K562 (cell line): ENCODE measurements around the gene ITGB5. TPM values are rescaled to one million over a fixed set of nuclear protein-coding genes. Genes with fewer than 3 reads are reported as not detected.

Experiments used
- NCOR1 ChIP-seq: fragments of 450-650 bp; IDR thresholded peaks from 2 replicates; pipeline ENCODE4 v1.6.1; 2016; ENCODE audit warnings: mild to moderate bottlenecking, moderate library complexity
- PHB ChIP-seq: fragments of 250-450 bp; sonication (Bioruptor Pico); IDR thresholded peaks from 2 replicates; pipeline ENCODE4 v1.5.0; 2021
- POLR2G ChIP-seq: fragments of 200-400 bp; formaldehyde crosslinking; IDR thresholded peaks from 2 replicates; pipeline ENCODE4 v1.6.1; 2017; ENCODE audit warnings: low read depth, mild to moderate bottlenecking, antibody characterized with exemption, low read length, moderate library complexity
- polyA plus RNA-seq, 8 experiments: library from polyadenylated mRNA; depleted of rRNA in 4 of 8; stranded (reverse) in 5 of 8; unstranded in 3 of 8; fragments of >200 nt; fragmentation: Nextera tagmentation in 2 of 8; fragmentation: Illumina TruSeq in 1 of 8; extraction: Ambion mirVana in 2 of 8; extraction: Trizol in 1 of 8; gene quantifications; 2 replicates each; pipeline versions ENCODE4 v1.2.1 to v1.2.3, GENCODE V29; 2011 to 2014; ENCODE audit warnings: inconsistent platforms in 1 of 8, missing spikeins in 1 of 8
- total RNA-seq, 7 experiments: library from RNA; depleted of rRNA in 6 of 7; stranded (reverse); fragments of >200 nt in 6 of 7; fragmentation: Illumina TruSeq in 2 of 7; extraction: Trizol in 2 of 7; gene quantifications; 2 replicates each; pipeline versions ENCODE4 v1.2.1 to v1.2.3, GENCODE V29; 2011 to 2021; ENCODE audit warnings: low replicate concordance in 1 of 7
- TF ChIP-seq, protein P1 (sequence below): fragments of 250-450 bp; sonication (Bioruptor Pico); IDR thresholded peaks from 2 replicates; pipeline ENCODE4 v1.8.0; 2022; ENCODE audit warnings: moderate library complexity, mild to moderate bottlenecking, inconsistent platforms
- TF ChIP-seq, protein P2 (sequence below): fragments of 450-650 bp; IDR thresholded peaks from 2 replicates; pipeline ENCODE4 v1.6.1; 2016; ENCODE audit warnings: low read depth

ITGB5 gene
- total and polyA plus RNA-seq, 9 of the 15 experiments (the other 6 are each of a cell fraction or from before 2014, with no cell fraction given): 1.7 to 46.8 (median 9.9) TPM

DNA sequence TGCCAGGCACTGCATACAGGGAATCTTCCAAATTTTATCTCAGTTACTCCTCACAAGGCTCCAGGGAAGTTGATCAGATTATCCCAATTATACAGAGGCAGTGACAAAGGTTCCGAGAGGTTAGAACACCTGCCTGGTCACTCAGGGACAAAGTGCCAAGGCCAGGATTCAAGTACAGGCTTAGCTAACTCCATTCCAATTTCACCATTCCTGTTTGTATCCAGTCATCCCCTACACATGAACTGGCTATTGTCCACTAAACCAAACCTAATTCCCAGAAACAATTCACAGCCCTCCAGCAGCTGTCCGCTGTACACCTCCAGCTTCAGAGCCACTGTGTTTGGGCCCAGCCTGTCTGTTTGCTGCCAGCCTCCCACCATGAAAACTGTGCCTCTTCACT, 31.4 kb upstream of the ITGB5 start (continued):
- TF ChIP-seq, protein P1, sequence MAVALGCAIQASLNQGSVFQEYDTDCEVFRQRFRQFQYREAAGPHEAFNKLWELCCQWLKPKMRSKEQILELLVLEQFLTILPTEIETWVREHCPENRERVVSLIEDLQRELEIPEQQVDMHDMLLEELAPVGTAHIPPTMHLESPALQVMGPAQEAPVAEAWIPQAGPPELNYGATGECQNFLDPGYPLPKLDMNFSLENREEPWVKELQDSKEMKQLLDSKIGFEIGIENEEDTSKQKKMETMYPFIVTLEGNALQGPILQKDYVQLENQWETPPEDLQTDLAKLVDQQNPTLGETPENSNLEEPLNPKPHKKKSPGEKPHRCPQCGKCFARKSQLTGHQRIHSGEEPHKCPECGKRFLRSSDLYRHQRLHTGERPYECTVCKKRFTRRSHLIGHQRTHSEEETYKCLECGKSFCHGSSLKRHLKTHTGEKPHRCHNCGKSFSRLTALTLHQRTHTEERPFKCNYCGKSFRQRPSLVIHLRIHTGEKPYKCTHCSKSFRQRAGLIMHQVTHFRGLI (CRISPR knock-in tag): no peak
- TF ChIP-seq, protein P2, sequence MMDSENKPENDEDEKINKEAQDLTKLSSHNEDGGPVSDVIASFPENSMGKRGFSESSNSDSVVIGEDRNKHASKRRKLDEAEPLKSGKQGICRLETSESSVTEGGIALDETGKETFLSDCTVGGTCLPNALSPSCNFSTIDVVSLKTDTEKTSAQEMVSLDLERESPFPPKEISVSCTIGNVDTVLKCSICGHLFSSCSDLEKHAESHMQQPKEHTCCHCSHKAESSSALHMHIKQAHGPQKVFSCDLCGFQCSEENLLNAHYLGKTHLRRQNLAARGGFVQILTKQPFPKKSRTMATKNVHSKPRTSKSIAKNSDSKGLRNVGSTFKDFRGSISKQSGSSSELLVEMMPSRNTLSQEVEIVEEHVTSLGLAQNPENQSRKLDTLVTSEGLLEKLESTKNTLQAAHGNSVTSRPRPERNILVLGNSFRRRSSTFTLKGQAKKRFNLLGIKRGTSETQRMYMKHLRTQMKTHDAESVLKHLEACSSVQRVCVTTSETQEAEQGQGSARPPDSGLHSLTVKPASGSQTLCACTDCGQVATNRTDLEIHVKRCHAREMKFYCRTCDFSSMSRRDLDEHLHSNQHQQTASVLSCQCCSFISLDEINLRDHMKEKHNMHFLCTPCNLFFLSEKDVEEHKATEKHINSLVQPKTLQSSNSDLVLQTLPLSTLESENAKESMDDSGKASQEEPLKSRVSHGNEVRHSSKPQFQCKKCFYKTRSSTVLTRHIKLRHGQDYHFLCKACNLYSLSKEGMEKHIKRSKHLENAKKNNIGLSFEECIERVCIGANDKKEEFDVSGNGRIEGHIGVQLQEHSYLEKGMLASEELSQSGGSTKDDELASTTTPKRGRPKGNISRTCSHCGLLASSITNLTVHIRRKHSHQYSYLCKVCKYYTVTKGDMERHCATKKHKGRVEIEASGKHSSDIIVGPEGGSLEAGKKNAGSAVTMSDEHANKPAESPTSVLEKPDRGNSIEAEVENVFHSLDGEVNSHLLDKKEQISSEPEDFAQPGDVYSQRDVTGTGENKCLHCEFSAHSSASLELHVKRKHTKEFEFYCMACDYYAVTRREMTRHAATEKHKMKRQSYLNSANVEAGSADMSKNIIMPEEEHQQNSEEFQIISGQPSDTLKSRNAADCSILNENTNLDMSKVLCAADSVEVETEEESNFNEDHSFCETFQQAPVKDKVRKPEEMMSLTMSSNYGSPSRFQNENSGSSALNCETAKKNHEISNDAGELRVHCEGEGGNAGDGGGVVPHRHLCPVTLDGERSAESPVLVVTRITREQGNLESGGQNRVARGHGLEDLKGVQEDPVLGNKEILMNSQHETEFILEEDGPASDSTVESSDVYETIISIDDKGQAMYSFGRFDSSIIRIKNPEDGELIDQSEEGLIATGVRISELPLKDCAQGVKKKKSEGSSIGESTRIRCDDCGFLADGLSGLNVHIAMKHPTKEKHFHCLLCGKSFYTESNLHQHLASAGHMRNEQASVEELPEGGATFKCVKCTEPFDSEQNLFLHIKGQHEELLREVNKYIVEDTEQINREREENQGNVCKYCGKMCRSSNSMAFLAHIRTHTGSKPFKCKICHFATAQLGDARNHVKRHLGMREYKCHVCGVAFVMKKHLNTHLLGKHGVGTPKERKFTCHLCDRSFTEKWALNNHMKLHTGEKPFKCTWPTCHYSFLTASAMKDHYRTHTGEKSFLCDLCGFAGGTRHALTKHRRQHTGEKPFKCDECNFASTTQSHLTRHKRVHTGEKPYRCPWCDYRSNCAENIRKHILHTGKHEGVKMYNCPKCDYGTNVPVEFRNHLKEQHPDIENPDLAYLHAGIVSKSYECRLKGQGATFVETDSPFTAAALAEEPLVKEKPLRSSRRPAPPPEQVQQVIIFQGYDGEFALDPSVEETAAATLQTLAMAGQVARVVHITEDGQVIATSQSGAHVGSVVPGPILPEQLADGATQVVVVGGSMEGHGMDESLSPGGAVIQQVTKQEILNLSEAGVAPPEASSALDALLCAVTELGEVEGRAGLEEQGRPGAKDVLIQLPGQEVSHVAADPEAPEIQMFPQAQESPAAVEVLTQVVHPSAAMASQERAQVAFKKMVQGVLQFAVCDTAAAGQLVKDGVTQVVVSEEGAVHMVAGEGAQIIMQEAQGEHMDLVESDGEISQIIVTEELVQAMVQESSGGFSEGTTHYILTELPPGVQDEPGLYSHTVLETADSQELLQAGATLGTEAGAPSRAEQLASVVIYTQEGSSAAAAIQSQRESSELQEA: no peak
- TF ChIP-seq NCOR1: no peak
- no peak for TF ChIP-seq PHB (CRISPR knock-in tag)
- TF ChIP-seq POLR2G: no peak
